Ascending aorta (tissue), 2 donors: Measurements from ENCODE around the gene ANKRD49. TPM values are rescaled to one million over a fixed set of nuclear protein-coding genes. Genes with fewer than 3 reads are reported as not detected.

Source experiments
- DNase-seq, 2 donors: peaks; one replicate each; pipeline ENCODE4 v3.0.0-alpha.2; 2019; ENCODE audit warnings: low spot score in 2 of 2
- H3K27ac ChIP-seq, 2 donors: fragments of 200-600 bp; sonication (generic); one replicate each; pipeline ENCODE4 v1.5.1; 2016 to 2017; ENCODE audit warnings: mild to moderate bottlenecking in 1 of 2
- H3K27me3 ChIP-seq: fragments of 200-600 bp; sonication (generic); one replicate; pipeline ENCODE4 v1.5.1; 2017
- H3K36me3 ChIP-seq, 2 donors: fragments of 200-600 bp; sonication (generic); one replicate each; pipeline ENCODE4 v1.5.1; 2016
- H3K4me1 ChIP-seq, 2 donors: fragments of 200-600 bp; sonication (generic); one replicate each; pipeline ENCODE4 v1.5.1; 2016 to 2017; ENCODE audit warnings: mild to moderate bottlenecking in 1 of 2
- H3K4me3 ChIP-seq, 2 donors: fragments of 200-600 bp; sonication (generic); one replicate each; pipeline ENCODE4 v1.5.1; 2016 to 2017; ENCODE audit warnings: mild to moderate bottlenecking in 1 of 2
- H3K9me3 ChIP-seq, 2 donors: fragments of 200-600 bp; sonication (generic); one replicate each; pipeline ENCODE4 v1.5.1; 2016
- intact Hi-C: fragments of 100-400 bp; cut with DNase I; formaldehyde crosslinking; loops from one replicate; pipeline ENCODE4 v1.15.1; 2023
- total RNA-seq: library from RNA; depleted of rRNA; stranded (reverse); fragments of >200 nt; gene quantifications from one replicate; pipeline ENCODE4 v1.1.0, GENCODE V29; 2016
- TF ChIP-seq, protein P1 (sequence below), 3 experiments: fragments of 200-600 bp in 2 of 3; fragments of 450-650 bp in 1 of 3; sonication (generic) in 2 of 3; IDR thresholded peaks; one replicate each; pipeline ENCODE4 v1.5.1; 2016 to 2019; ENCODE audit warnings: antibody characterized with exemption in 3 of 3, mild to moderate bottlenecking in 1 of 3, moderate library complexity in 1 of 3

Gene ANKRD49
- total RNA-seq, 1 donor from 2014 or later = 7.0 TPM

DNA sequence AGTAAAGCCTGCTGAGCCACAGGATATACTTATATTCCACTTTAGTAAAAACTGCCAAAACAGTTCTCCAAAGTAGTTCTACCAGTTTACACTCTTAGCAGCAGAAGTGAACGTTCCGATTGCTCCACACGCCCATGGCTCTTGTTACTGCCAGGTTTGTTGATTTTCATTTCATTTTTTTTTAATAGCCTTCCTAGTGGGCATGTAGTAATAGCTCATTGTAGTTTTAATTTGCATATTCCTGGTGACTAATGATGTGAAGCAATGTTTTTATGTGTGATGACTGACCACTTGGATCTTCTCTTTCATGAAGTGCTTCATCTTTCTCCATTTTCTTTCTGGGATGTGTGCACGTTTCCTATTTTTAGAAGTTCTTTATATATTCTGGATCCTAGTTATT, 13.7 kb downstream of the ANKRD49 start:
- Histone ChIP-seq H3K4me1 (peaks cover 0 to 1% of the 10 kb centered on the region in 2 donors), H3K9me3 (no peaks in the 10 kb centered on the region), H3K4me3 (no peak overlapping the region), H3K27me3 (no peaks in the 10 kb centered on the region), H3K27ac (no peak overlapping the region), H3K36me3 (no peaks in the 10 kb centered on the region)
- DNase-seq = no peak
- TF ChIP-seq, protein P1, sequence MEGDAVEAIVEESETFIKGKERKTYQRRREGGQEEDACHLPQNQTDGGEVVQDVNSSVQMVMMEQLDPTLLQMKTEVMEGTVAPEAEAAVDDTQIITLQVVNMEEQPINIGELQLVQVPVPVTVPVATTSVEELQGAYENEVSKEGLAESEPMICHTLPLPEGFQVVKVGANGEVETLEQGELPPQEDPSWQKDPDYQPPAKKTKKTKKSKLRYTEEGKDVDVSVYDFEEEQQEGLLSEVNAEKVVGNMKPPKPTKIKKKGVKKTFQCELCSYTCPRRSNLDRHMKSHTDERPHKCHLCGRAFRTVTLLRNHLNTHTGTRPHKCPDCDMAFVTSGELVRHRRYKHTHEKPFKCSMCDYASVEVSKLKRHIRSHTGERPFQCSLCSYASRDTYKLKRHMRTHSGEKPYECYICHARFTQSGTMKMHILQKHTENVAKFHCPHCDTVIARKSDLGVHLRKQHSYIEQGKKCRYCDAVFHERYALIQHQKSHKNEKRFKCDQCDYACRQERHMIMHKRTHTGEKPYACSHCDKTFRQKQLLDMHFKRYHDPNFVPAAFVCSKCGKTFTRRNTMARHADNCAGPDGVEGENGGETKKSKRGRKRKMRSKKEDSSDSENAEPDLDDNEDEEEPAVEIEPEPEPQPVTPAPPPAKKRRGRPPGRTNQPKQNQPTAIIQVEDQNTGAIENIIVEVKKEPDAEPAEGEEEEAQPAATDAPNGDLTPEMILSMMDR (IDR thresholded peaks at IDR 0.05) = no peak
- intact Hi-C loops = no loop called here

- DNase-seq = peak in 1 of 2 donors; percentile 67
- no peaks in the 10 kb centered on the region for H3K27me3 ChIP-seq
- intact Hi-C loops = no loop called here
- H3K36me3 ChIP-seq = no peaks in the 10 kb centered on the region
- peaks cover 0 to 3% of the 10 kb centered on the region in 2 donors for H3K4me1 ChIP-seq
- no peak within 1 kb of the TSS for H3K27ac ChIP-seq
- H3K9me3 ChIP-seq = no peaks in the 10 kb centered on the region
- H3K4me3 ChIP-seq = peak within 1 kb of the TSS; percentile 53 to 72
- TF ChIP-seq, protein P1 (IDR thresholded peaks at IDR 0.05) = no peak
Measured at GRCh38 chr11:94511932-94512781, 18.4 kb downstream of the ANKRD49 start, which contains the start of gene C11orf97. Gene C11orf97 (plus strand): TSS chr11:94512461. CDS start chr11:94512529, 68 bp downstream.

DNA sequence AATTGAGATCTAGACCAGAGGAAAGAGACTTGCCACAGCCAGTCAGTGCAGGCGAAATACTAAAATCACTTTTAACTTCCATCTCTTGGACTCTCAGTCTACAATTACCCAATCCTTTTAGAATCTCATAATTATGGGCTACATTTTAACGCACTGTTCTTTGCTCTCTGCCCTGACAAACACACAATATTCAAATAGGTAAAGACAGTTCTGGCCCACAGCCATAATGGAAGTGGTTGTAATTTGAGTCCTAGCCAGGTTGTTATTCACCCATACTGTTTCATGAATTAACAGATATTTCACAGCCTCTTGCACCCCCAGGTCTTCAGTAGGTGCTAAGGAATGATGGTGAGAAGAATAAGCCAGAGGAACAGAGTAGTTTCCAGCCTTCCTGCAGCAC, 19.3 kb downstream of the ANKRD49 start:
- H3K4me1 ChIP-seq = peaks cover 0 to 3% of the 10 kb centered on the region in 2 donors
- H3K9me3 ChIP-seq = no peaks in the 10 kb centered on the region
- TF ChIP-seq, protein P1 (IDR thresholded peaks at IDR 0.05) = no peak
- DNase-seq = no peak
- H3K4me3 ChIP-seq = peak overlapping the region in 1 of 2 donors; percentile 72
- no peaks in the 10 kb centered on the region for H3K27me3 ChIP-seq
- H3K27ac ChIP-seq = no peak overlapping the region
- no peaks in the 10 kb centered on the region for H3K36me3 ChIP-seq
- intact Hi-C loops = no loop called here

- no peak overlapping the region for H3K27ac ChIP-seq
- DNase-seq = no peak
- no peak overlapping the region for H3K4me3 ChIP-seq
- no peaks in the 10 kb centered on the region for H3K27me3 ChIP-seq
- H3K9me3 ChIP-seq = no peaks in the 10 kb centered on the region
- TF ChIP-seq, protein P1 (IDR thresholded peaks at IDR 0.05) = no peak
- peaks cover 0 to 3% of the 10 kb centered on the region in 2 donors for H3K4me1 ChIP-seq
- H3K36me3 ChIP-seq = no peaks in the 10 kb centered on the region
- intact Hi-C loops = no loop called here
Measured at GRCh38 chr11:94515398-94515797, 21.6 kb downstream of the ANKRD49 start.

- Histone ChIP-seq H3K27ac (no peak overlapping the region), H3K36me3 (no peaks in the 10 kb centered on the region), H3K4me1 (peaks cover 0 to 3% of the 10 kb centered on the region in 2 donors), H3K4me3 (no peak overlapping the region), H3K9me3 (no peaks in the 10 kb centered on the region), H3K27me3 (no peaks in the 10 kb centered on the region)
- intact Hi-C loops = no loop called here
- DNase-seq = no peak
- TF ChIP-seq, protein P1 (IDR thresholded peaks at IDR 0.05) = no peak
Measured at GRCh38 chr11:94516725-94517124, 22.9 kb downstream of the ANKRD49 start.
